ENCODE data around the gene DEAF1.

Gene DEAF1

DNA sequence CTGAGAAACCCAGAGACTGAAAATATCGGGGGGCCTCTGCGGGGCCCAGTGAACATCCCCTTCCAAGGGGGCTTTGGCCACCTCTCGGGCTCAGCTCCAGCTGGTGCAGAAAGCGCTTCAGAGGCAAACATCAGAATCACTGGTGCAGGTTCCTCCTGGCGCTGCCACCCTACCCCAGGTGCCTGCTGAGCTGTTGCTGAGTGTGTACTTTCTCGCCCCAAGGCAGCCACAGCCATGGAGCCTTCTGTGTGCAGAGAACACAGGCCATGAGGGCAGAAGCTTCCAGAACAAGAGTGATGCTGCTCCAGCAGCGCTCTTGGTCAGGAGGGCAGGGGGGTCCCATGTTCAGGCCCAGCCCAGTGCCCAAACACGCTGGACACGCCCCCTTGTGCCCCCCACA lies 51.7 kb downstream of the DEAF1 start:
- DNase-seq (ENCODE audit: low spot score), result no peak

DNA sequence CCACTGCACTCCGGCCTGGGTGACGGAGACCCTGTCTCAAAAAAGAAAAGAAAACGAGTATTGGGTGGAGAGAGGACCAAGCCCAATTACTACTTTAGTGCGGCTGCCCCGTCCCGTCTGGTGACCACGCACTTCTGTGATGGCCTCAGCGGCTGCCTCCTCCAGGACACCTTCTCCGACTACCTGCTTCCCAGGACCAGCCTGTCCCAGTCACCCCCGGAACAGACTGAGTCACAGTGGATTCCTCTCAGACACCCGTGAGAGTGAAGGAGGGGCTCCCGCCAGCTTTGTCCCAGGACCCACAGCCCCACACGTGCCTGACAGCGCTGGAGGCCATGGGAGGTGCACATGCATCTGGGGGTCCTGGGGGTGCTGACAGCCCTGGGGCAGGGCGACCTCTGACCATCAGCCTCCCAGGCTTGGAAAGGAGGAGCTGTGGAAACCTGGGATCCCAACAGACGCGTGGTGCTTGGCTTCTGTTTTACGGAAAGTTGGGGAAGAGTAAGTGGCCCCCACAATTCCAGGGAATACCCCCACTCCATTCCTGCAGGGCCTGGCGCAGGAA lies 53.1 kb downstream of the DEAF1 start:
- no peak for DNase-seq (ENCODE audit: low spot score)

DNA sequence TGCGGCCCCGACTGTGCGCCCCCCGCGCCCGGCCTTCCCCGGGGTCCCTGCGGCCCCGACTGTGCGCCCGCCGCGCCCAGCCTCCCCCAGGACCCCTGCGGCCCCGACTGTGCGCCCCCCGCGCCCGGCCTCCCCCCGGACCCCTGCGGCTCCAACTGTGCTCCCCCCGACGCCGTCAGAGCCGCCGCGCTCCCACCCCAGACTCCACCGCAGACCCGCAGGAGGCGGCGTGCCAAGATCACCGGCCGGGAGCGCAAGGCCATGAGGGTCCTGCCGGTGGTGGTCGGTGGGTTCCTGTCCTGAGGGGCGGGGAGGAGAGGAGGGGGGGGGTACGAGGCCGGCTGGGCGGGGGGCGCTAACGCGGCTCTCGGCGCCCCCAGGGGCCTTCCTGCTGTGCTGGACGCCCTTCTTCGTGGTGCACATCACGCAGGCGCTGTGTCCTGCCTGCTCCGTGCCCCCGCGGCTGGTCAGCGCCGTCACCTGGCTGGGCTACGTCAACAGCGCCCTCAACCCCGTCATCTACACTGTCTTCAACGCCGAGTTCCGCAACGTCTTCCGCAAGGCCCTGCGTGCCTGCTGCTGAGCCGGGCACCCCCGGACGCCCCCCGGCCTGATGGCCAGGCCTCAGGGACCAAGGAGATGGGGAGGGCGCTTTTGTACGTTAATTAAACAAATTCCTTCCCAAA lies 54.9 kb downstream of the DEAF1 start:
- DNase-seq (ENCODE audit: low spot score), result no peak

DNA sequence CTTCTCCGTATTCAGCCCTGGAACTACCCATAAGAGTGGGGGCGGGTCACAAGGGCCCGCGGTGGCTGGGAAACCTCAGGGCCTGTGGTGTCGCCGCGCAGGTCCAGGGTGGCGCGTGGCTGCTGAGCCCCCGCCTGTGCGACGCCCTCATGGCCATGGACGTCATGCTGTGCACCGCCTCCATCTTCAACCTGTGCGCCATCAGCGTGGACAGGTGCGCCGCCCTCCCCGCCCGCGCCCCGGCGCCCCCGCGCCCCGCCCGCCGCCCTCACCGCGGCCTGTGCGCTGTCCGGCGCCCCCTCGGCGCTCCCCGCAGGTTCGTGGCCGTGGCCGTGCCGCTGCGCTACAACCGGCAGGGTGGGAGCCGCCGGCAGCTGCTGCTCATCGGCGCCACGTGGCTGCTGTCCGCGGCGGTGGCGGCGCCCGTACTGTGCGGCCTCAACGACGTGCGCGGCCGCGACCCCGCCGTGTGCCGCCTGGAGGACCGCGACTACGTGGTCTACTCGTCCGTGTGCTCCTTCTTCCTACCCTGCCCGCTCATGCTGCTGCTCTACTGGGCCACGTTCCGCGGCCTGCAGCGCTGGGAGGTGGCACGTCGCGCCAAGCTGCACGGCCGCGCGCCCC lies 55.6 kb downstream of the DEAF1 start:
- no peak for DNase-seq (ENCODE audit: low spot score)

DNA sequence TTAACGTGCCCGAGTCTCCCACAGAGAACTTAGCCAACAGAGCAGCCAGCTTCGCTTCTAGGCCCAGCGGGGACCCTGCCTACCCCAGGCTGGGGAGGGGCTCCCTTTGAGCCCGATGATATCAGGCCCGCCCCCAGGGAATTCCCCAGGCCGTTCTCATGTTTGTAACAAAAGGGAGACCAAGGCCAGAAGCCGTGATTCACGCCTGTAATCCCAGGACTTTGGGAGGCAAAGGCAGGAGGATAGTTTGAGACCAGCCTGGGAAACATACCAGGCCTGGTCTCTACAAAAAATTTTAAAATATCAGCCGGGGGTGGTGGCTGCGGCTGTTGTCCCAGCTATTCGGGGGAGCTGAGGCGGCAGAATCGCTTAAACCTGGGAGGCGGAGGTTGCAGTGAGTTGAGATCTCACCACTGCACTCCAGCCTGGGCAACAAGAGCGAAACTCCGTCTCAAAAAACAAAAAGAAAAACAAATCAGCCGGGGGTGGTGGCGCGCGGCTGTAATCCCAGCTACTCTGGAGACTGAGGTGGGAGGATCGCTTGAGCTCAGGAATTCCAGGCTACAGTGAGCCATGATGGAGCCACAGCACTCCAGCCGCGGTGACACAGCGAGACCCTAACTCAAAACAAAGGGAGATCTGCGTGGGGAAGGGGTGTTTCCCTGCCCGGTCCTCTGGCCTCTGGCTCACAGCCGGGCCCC lies 56.2 kb downstream of the DEAF1 start:
- no peak for DNase-seq (ENCODE audit: low spot score)

DNA sequence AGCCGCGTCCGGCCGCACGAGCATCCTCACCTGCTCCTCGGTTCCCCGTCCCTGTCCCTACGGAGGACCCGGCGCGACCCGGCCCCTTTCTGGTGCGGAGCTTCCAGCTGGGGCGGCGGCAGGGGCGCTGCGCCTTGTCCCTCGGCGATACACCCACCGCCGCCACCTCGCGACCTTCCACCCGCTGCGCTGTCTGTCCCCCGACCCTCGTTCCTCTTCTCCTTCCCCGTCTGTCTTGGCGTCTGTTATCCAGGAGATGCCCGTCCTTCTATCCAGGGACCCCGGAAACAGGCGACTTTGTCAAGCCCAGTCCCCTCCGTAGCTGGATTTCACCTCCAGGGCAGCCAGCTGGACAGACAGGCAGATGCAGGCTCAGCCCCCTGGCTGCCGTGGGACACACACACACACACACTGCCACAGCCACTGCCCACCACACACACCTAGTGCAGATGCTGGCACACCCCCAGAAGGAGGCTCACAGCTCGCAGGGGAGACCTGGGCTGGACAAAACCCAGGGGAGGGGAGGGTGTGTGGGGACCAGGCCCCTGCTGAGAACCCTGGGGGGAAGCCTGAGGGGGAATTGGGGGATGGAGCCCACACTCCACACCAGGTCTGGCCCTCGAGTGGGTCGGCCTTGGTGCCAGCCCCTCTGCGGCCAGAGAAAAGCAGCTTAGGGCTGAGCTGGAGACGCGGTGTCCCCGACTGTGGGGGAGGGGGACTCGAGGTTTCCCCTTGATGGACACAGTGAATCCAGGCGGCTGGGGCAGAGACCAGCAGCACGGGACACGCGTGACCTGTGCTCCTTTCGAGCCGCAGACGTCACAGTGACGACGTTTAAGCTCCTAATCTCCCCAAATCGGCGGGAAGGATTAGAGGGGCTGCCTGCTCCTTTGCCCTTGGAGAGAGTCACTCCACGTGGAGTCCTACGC lies 57.2 kb downstream of the DEAF1 start:
- DNase-seq (ENCODE audit: low spot score), result no peak

DNA sequence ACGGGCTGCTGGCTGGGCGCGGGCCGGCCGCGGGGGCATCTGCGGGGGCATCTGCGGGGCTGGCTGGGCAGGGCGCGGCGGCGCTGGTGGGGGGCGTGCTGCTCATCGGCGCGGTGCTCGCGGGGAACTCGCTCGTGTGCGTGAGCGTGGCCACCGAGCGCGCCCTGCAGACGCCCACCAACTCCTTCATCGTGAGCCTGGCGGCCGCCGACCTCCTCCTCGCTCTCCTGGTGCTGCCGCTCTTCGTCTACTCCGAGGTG lies 57.8 kb downstream of the DEAF1 start:
- DNase-seq (ENCODE audit: low spot score), result no peak

DNA sequence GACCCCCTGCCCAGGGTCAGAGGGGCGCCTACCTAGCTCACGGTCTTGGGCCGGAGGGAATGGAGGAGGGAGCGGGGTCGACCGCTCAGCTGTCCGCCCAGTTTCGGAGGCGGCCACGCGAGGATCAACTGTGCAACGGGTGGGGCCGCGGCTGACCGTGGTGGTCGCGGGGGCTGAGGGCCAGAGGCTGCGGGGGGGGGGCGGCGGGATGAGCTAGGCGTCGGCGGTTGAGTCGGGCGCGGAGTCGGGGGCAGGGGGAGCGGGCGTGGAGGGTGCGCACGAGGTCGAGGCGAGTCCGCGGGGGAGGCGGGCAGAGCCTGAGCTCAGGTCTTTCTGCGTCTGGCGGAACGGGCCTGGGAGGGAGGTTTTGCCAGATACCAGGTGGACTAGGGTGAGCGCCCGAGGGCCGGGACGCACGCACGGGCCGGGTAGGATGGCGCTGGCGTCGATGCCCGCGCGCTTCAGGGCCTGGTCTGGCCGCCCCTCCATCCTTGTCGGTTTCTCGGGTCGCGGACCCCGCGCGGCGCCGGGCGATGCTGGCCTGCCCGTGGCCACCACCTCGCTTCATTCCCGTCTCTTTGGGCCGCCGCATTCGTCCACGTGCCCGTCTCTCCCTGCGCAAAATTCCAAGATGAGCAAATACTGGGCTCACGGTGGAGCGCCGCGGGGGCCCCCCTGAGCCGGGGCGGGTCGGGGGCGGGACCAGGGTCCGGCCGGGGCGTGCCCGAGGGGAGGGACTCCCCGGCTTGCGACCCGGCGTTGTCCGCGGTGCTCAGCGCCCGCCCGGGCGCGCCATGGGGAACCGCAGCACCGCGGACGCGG lies 58.3 kb downstream of the DEAF1 start, which contains the start of gene DRD4:
DRD4 (plus strand) TSS at position 759 of the 822 bp plus-strand sequence; CDS start at position 795, 36 bp downstream.
- no peak for DNase-seq (ENCODE audit: low spot score)

DNA sequence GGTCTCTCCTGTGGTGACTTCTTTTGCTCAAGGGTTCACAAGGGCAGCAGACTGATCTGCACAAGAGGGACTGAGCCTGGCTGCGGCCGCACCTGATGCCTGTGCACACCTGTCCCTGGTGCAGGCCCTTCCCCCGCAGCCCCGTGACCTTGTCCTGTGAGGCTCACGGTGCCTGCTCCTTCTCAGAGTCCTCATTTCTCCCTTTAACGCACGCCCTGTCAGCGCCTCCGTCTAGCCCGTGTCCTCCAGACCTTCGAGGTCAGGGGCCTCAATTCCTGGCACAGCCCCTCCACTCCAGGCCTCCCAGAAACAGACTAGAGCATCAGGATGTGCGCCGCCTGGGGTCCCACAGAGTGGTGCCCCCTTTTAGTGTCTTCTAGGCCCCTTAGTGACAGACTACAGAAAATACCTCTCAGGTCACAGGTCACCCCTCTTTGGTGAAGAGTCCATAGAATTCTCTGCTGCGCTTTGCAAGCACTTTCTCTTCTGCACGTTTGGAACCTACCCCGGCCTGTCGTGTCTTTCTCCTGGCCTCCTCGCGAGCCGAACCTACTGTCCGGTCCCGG lies 59.0 kb downstream of the DEAF1 start:
- DNase-seq (ENCODE audit: low spot score), result no peak

DNA sequence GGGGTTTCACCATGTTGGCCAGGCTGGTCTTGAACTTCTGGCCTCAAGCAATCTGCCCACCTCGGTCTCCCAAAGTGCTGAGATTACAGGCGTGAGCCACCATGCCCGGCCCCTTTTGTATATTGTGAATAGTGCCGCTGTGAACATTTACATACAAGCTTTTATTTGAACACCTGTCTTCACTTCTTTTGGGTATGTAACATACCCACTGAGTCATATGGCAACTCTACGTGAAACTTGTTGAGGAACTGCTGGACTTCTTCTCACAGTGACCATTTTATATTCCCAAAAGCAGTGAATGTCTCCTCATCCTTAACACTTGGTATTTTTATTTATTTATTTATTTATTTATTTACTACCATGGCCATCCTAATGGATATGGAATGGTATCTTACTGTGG lies 64.2 kb downstream of the DEAF1 start:
- no peak for DNase-seq (ENCODE audit: low spot score)

DNA sequence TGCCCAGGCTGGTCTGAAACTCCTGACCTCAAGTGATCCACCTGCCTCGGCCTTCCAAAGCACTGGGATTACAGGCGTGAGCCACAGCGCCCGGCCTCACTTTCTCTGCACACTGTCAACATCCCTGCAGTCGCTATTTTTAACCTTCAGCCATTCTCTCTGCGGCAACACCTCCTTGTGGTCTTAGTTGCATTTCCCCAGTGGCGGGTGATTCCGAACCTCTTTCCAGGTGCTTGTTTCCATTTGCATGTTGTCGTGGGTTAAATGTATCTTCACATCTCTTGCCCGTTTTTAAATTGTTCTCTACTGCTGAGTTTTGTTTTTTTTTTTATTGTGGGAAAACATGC lies 65.8 kb downstream of the DEAF1 start:
- DNase-seq (ENCODE audit: low spot score), result no peak

DNA sequence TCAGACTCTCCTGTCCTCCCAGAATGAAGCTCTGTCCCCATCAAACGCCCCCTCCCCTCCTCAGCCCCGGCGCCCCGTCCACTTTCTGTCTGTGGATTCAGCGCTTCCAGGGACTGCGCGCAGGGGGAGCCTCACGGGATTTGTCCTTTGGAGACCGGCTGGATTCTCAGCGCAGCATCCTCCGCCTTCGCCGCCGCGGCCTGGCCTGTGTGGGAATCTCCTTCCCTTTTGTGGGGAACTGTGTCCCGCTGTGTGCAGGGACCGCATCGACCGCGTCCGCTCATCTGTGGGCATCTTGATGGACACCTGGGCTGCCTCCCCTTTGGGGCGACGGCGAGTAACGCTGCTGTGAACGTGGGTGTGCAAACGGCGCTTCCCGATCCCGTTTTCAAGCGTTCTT lies 67.0 kb downstream of the DEAF1 start:
- no peak for DNase-seq (ENCODE audit: low spot score)

DNA sequence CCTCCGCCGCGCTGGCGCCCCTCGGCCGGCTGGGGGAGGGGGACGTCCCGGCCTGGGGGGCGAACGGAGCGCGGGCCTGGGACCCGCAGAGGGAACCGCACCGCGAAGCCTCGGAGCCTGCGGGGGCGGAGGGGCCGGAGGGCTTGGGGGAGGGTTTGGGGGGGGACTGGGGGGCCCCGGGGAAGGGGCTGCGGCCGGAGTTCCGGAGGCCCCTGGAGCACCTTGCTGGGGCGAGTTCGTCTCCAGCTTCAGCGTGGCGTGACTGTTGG lies 67.8 kb downstream of the DEAF1 start:
- no peak for DNase-seq (ENCODE audit: low spot score)

DNA sequence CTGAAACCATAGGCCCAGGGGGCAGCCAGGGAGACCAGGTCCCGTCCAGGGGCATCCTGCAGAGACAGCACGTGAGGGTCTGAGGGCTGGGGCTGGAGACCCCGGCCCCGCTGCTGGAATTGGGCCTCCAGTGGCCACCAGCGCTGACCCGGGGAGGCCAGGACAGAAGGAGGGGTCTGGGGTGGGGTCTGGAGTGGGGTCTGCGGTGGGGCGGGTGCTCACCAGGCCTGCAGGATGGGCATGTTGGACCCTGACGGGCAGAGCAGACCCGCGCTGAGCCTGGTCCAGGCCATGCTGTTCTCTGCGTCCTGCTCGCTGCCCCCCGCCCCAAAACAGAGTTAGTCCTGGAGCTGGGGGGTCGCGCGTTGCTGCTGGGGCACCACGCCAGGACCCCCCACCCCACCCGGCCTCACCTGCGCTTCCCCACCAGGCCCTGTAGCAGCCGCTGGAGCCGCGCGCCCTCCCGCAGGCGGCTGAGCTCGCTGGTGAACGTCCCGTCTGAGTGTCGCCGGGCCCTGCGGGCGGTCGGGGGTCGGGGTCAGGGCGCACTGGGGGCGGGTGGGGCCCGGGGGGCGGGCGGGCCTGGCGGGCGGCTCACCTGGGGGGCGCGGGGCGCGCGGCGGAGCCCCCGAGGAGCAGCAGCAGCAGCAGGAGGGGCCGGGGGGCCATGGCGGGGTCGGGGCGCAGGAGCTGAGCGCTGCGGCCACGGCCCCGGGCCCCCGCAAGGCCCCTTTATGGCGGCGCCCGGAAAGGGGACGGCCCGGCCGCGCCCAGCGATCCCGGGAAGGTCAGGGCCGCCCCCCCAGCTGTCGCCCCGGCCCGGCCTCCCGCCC lies 68.3 kb downstream of the DEAF1 start, which contains the start of gene SCT:
SCT (minus strand) TSS at position 707 of the 833 bp plus-strand sequence; CDS start at position 669, 38 bp downstream.
- DNase-seq (ENCODE audit: low spot score), result no peak

DNA sequence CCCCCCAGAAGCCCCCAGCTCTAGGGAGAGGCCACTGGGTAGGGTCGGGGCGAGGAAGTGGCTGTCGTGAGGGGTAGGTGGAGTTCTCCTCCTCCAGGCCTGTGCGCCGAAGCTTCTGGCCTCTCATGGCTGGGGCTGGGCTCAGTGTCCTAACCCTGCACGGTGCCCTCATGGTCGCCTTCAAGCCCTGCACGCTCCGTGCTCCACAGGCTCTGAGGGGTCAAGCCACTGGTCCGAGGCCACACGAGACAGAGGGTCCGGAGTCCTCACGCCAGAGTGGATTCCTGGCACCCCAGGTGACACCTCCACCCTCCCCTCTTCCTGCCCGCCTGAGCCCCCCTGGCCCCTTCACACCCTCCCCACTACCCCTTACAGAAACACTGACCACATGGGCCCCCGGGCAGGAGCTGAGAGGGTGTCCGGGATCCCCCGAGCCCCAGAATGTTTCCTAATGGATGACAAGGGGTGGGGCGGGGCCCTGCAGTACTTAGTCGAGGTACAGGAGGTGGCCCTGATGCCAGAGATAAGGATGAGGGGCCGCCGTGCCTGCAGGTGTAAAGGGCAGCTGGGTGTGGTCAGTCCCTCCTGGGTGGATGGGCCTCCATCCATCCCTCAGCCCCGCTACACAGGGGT lies 69.3 kb downstream of the DEAF1 start:
- no peak for DNase-seq (ENCODE audit: low spot score)

DNA sequence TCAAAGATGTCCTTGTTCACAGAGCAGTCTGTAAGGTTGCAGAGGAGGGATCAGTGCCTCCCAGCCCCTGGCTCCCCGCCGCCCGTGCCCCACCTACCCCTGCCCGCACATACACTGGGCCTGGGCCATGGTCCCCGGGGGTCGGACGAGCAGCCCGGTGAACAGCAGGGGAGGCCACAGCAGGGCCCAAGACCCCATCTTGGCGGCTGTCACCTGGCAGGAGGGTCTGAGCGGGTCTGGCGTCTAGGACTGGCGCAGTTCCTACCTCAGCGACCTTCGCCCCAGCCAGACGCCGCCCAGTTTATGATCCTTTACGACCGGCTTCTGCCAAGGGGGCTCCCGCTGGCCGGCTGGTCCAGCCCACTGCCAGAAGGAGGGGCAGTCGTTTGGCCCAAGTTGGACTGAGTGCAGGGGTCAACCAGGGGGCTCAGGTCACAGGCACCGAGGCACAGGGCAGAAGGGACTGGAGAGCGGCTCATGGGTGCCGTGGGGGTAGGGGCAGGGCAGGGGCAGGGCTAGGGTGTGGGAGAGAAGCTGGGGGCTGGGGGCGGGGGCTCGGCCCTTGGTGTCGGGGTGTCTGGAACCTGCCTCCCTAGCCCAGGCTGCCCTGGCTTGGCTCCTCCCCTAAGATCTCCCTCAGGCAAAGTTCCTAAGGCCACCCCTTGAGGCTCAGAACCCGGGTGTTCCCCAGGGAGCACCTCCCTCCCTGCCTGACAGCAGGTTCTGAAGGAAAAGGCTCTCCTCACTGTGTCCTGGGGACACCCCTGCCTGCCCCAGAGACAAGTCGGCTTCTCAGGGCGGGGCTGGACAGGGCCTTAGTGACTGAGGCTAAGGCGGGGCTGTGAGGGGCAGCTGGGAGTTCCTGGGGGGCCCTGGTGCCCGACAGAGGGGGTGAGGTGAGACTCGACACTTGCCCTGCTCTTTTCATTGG lies 70.1 kb downstream of the DEAF1 start, which contains the start of gene CDHR5:
CDHR5 (minus strand) TSS at position 251 of the 931 bp plus-strand sequence; CDS start at position 198, 53 bp downstream.
- DNase-seq (ENCODE audit: low spot score), result no peak

DNA sequence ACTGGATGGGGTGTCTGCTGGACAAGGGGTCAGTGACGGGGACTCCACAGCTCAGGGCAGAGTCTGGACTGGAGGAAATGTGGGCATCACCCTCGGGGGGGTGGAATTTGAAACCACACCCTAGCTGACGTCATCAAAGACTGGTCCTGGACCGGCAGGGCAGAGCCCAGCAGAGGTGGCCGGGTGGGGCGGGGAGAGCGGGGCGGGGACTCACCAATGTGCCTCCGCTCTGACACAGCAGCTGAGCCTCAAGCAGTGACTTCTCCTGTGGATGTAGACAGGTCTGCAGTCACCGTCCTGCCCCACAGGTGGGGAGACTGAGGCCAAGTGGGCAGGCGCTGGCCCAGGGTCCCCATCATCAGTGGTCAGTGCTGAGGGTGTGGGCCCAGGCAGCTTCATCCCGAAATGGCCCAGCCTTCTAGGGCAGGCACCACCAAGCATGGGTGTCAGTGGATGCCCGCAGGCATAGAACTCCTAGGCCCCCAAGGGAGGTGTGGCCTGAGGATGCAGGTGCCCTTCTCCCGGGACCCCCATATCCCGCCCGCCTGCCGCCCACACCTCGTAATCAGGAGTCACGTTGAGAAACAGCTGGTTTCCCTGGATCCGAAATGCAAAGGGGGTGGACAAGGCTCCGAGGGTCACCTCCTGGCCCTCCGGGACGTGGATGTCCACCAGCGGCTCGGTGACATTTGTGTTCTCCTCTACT lies 70.9 kb downstream of the DEAF1 start:
- peak; percentile 63 for DNase-seq (ENCODE audit: low spot score)

DNA sequence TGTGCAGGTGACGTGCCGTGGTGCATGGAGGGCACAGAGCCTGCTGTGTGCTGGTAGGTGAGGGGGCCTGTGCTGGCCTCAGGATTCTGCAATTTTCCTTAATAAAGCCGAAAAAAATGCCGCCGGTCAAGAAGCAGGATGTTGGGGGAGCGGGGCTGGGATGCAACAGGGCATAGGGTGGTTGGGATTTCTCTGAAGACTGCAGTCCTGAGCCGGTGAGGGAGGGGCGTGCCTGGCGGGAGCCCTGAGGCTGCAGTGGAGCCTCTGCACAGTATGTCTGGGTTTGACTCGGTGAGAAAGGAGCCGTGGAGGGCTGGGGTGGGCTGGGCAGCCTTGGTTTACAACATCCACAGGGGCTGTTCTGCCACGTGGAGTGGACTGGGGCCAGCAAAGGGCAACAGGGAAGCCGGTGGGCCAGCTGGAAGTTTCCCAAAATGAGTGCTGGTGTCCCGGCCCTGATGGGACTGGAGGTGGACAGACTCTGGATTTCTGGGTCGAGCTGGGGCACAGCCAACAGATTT lies 71.6 kb downstream of the DEAF1 start:
- DNase-seq (ENCODE audit: low spot score), result no peak

Measured in LoVo (cell line).